CD4-positive, alpha-beta T cell treated with Interleukin-2 at 100 ng/mL for 4 hours (primary cell): ENCODE data around the gene AP3B1.
"Not testable (repeated sequence)": the region's sequence is repeated elsewhere in the genome, so short reads cannot be mapped to it uniquely, and the experiment has no call there.

ENCODE experiments used
- DNase-seq: peaks from one replicate; pipeline ENCODE4 v3.0.0-alpha.2; 2020; ENCODE audit warnings: low spot score

Gene AP3B1

GRCh38 chr5:78243639-78244038 lies 50.9 kb downstream of the AP3B1 start:
- no peak for DNase-seq

GRCh38 chr5:78243091-78243490 lies 51.4 kb downstream of the AP3B1 start:
- DNase-seq, result no peak

GRCh38 chr5:78242001-78242400 lies 52.5 kb downstream of the AP3B1 start:
- DNase-seq, result no peak

GRCh38 chr5:78237911-78238310 lies 56.6 kb downstream of the AP3B1 start:
- no peak for DNase-seq

GRCh38 chr5:78236046-78236445 lies 58.5 kb downstream of the AP3B1 start:
- DNase-seq, result no peak

- DNase-seq, result no peak
Observed at GRCh38 chr5:78235289-78235688, 59.2 kb downstream of the AP3B1 start.

- DNase-seq, result no peak
Observed at GRCh38 chr5:78234804-78235203, 59.7 kb downstream of the AP3B1 start.

- DNase-seq, result no peak
Observed at GRCh38 chr5:78232163-78232562, 62.3 kb downstream of the AP3B1 start.

- no peak for DNase-seq
Observed at GRCh38 chr5:78224358-78224757, 70.1 kb downstream of the AP3B1 start.

GRCh38 chr5:78221964-78222451 lies 72.5 kb downstream of the AP3B1 start:
- DNase-seq, result no peak

GRCh38 chr5:78221467-78221866 lies 73.0 kb downstream of the AP3B1 start:
- no peak for DNase-seq

GRCh38 chr5:78215972-78216371 lies 78.5 kb downstream of the AP3B1 start:
- no peak for DNase-seq

GRCh38 chr5:78215565-78215964 lies 78.9 kb downstream of the AP3B1 start:
- no peak for DNase-seq

GRCh38 chr5:78213799-78214198 lies 80.7 kb downstream of the AP3B1 start:
- DNase-seq, result no peak

GRCh38 chr5:78211052-78211451 lies 83.4 kb downstream of the AP3B1 start:
- DNase-seq, result no peak

- no peak for DNase-seq
Observed at GRCh38 chr5:78204241-78204640, 90.3 kb downstream of the AP3B1 start.

- no peak for DNase-seq
Observed at GRCh38 chr5:78203815-78204214, 90.7 kb downstream of the AP3B1 start.

- DNase-seq, result no peak
Observed at GRCh38 chr5:78190402-78190801, 104.1 kb downstream of the AP3B1 start.

- not testable (repeated sequence) for DNase-seq
Observed at GRCh38 chr5:78188681-78189080, 105.8 kb downstream of the AP3B1 start.

- DNase-seq, result no peak
Observed at GRCh38 chr5:78187172-78187571, 107.3 kb downstream of the AP3B1 start.

- no peak for DNase-seq
Observed at GRCh38 chr5:78182838-78183237, 111.7 kb downstream of the AP3B1 start.

- no peak for DNase-seq
Observed at GRCh38 chr5:78178356-78178755, 116.1 kb downstream of the AP3B1 start.

- not testable (repeated sequence) for DNase-seq
Observed at GRCh38 chr5:78170335-78170734, 124.2 kb downstream of the AP3B1 start.

- peak; percentile 24 for DNase-seq
Observed at GRCh38 chr5:78162253-78162862, 132.1 kb downstream of the AP3B1 start.
